Psoas muscle (tissue), 8 donors: ENCODE results near the gene JADE3. TPM values are rescaled to one million over a fixed set of nuclear protein-coding genes. Genes with fewer than 3 reads are reported as not detected.
"Not testable (repeated sequence)": the region's sequence is repeated elsewhere in the genome, so short reads cannot be mapped to it uniquely, and the experiment has no call there.

Source experiments
- ATAC-seq, 4 donors: fragments of 200-7000 bp; cut with Tn5 transposase; one replicate each; pipeline ENCODE4 v1.9.1; 2020; ENCODE audit warnings: moderate library complexity in 3 of 4, mild to moderate bottlenecking in 2 of 4
- DNase-seq, 2 donors: peaks; one replicate each; pipeline ENCODE4 v3.0.0-alpha.2; 2020
- H3K27ac ChIP-seq: fragments of 200-600 bp; one replicate; pipeline ENCODE4 v1.8.0; 2022
- H3K27me3 ChIP-seq, 3 donors: fragments of 200-600 bp in 1 of 3; one replicate each; pipeline versions ENCODE4 v1.6.1 to v1.8.0; 2013 to 2022; ENCODE audit warnings: low read length in 2 of 3, mild to moderate bottlenecking in 2 of 3, moderate library complexity in 1 of 3; ENCODE audit not compliant: insufficient read depth in 3 of 3
- H3K36me3 ChIP-seq, 2 donors: fragments of 200-600 bp in 1 of 2; one replicate each; pipeline versions ENCODE4 v1.6.1 to v1.8.0; 2013 to 2022; ENCODE audit warnings: low read depth in 1 of 2, mild to moderate bottlenecking in 1 of 2, moderate library complexity in 1 of 2; ENCODE audit not compliant: insufficient read depth in 1 of 2
- H3K4me1 ChIP-seq: fragments of 200-600 bp; one replicate; pipeline ENCODE4 v1.8.0; 2022
- H3K4me3 ChIP-seq: fragments of 200-600 bp; one replicate; pipeline ENCODE4 v1.8.0; 2022; ENCODE audit warnings: mild to moderate bottlenecking
- H3K9me3 ChIP-seq: fragments of 200-600 bp; one replicate; pipeline ENCODE4 v1.8.0; 2022
- CTCF ChIP-seq: fragments of 200-600 bp; IDR thresholded peaks from one replicate; pipeline ENCODE4 v1.8.0; 2022; ENCODE audit warnings: antibody characterized with exemption
- WGBS, 3 donors: extraction: QIAGEN DNeasy Blood & Tissue Kit; methylation state at CpG; one replicate each; pipeline versions ENCODE4 v1.1.6 to v1.1.7; 2013; 5-methylcytosine and 5-hydroxymethylcytosine counted together
- intact Hi-C, 2 donors: fragments of 100-400 bp; cut with DNase I; formaldehyde crosslinking; loops; one replicate each; pipeline versions ENCODE4 v1.11.0 to v1.14.2; 2022
- polyA plus RNA-seq, 3 donors: library from polyadenylated mRNA; stranded (reverse); fragments of 200-250 nt; gene quantifications; one replicate each; pipeline ENCODE4 v1.2.3, GENCODE V29; 2013
- total RNA-seq, 4 donors: library from RNA; stranded (reverse); fragmentation: NEBNext Ultra II Directional in 2 of 4; extraction: Animal tissue kit (Norgen Biotek cat#: 25700) in 2 of 4; gene quantifications; one replicate each; pipeline versions ENCODE4 v1.2.1 to v1.2.4, GENCODE V29; 2021 to 2023
- donor health status: healthy with polysubstance abuse.
- donor health status: DM: no; HTN: no; CAD: no; lungs with moderate emphysema.
- donor health status: Bipolar disorder and iron deficiency.
- donor health status: healthy.
- donor health status: DM: yes; HTN: yes; CAD: no.
- donor health status: DM: no; HTN: no; CAD: no.
- donor health status: DM: no; HTN: no; CAD: no.
- donor health status: DM: yes; HTN: yes; CAD: no.

JADE3 gene
- total and polyA plus RNA-seq, 7 donors, result 1.2 to 2.8 (median 1.8) TPM

DNA sequence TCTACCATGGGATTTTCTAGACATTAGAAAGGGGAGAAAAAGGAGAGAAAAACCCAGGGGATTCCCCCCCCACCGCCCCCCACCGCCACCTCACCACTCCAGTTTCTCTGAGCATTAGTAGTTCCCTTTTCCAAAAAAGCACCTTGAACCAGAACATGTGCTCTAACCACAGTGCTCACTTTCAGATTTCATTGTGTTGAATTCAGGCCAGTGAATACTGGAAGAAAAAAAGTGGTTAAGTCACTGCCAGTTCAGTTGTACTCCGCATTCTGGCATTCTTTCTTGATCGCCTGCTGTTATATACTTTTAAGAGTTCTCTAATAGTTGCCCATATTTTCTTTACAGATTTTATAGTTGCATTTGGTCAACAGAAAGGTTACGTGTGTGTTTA lies 40.9 kb downstream of the JADE3 start:
- no peak for DNase-seq
- no peaks in the 10 kb centered on the region for H3K4me1 ChIP-seq
- TF ChIP-seq CTCF, result no peak
- 61 to 72% (median 70%) methylated on average over 5 of the region's 5 CpGs for WGBS, 3 donors
- H3K27me3 ChIP-seq, result no peaks in the 10 kb centered on the region
- H3K9me3 ChIP-seq, result peaks cover 6% of the 10 kb centered on the region
- no peak overlapping the region for H3K27ac ChIP-seq
- H3K4me3 ChIP-seq, result no peak overlapping the region
- intact Hi-C loops, result loop anchor here in 1 of 2 donors (10.0 kb wide), 1 partner anchor 88 kb away; no protein-coding TSS in a partner anchor
- ATAC-seq, result no peak
- no peaks in the 10 kb centered on the region for H3K36me3 ChIP-seq

DNA sequence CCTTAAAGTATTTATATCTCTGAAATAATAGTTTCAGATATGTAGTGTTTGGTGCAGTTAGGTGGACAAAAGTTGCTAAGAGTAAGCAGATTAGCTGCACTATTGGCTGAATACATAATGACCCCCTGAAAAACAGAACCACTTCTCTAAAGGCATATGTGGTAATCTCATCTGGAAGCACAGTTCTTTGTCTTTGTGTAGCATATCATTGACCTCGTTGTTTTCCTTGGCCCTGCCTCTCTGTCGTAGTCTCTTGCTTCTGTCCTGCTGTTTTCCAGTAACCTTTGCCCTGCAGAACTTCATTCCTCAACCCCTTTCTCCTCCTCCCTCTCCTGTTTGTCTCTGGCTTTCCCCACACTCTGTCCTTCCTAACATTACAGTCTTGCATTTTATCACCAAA lies 41.4 kb downstream of the JADE3 start:
- ATAC-seq, result no peak
- no peaks in the 10 kb centered on the region for H3K36me3 ChIP-seq
- no peak for TF ChIP-seq CTCF
- H3K4me1 ChIP-seq, result no peaks in the 10 kb centered on the region
- DNase-seq, result no peak
- peaks cover 6% of the 10 kb centered on the region for H3K9me3 ChIP-seq
- no peak overlapping the region for H3K4me3 ChIP-seq
- intact Hi-C loops, result loop anchor here in 1 of 2 donors (10.0 kb wide), 1 partner anchor 89 kb away; no protein-coding TSS in a partner anchor
- no peak overlapping the region for H3K27ac ChIP-seq
- WGBS, 3 donors, result 6 to 17% (median 17%) methylated on average over 1 to 2 of the region's 2 CpGs
- peaks cover 0 to 4% (median 0%) of the 10 kb centered on the region in 3 donors for H3K27me3 ChIP-seq

GRCh38 chrX:46954716-46955115 lies 42.5 kb downstream of the JADE3 start:
- no peak overlapping the region for H3K27ac ChIP-seq
- H3K4me3 ChIP-seq, result no peak overlapping the region
- H3K4me1 ChIP-seq, result no peaks in the 10 kb centered on the region
- DNase-seq (no peak), ATAC-seq (no peak)
- H3K27me3 ChIP-seq, result peaks cover 0 to 5% (median 0%) of the 10 kb centered on the region in 3 donors
- H3K36me3 ChIP-seq, result no peaks in the 10 kb centered on the region
- peaks cover 6% of the 10 kb centered on the region for H3K9me3 ChIP-seq
- 70 to 100% (median 100%) methylated on average over 1 to 2 of the region's 2 CpGs for WGBS, 3 donors
- TF ChIP-seq CTCF, result no peak
- intact Hi-C loops, result loop anchor here in 1 of 2 donors (10.0 kb wide), 1 partner anchor 90 kb away; no protein-coding TSS in a partner anchor

GRCh38 chrX:46956589-46956988 lies 44.4 kb downstream of the JADE3 start:
- ATAC-seq, H3K27ac ChIP-seq, H3K27me3 ChIP-seq, H3K9me3 ChIP-seq, H3K4me1 ChIP-seq, H3K4me3 ChIP-seq, DNase-seq, H3K36me3 ChIP-seq: not testable (repeated sequence)
- 86 to 100% (median 99%) methylated on average over 4 of the region's 4 CpGs for WGBS, 3 donors
- intact Hi-C loops, result loop anchor here in 1 of 2 donors (10.0 kb wide), 1 partner anchor 92 kb away; no protein-coding TSS in a partner anchor

DNA sequence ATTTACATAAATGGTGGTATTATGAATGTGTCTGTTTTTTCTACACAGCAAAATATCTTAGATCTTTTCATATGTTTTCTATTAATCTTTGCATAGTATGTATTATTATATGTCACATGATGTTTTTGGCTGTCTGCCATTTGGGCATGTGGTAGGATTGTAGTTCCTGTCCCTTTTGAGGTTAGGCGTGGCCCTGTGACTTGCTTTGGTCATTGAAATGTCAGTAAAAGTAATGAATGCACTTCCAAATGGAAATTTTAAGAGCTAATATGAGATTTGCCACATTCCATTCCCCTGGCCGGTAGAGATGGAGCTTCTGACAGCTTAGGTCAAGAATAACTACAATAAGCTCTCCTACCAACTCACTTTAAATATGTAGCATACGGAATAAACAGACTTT lies 45.1 kb downstream of the JADE3 start:
- no peak for TF ChIP-seq CTCF
- 59 to 80% (median 69%) methylated on average over 3 of the region's 3 CpGs for WGBS, 3 donors
- Histone ChIP-seq H3K27ac (no peak overlapping the region), H3K9me3 (no peaks in the 10 kb centered on the region), H3K27me3 (peaks cover 0 to 8% (median 0%) of the 10 kb centered on the region in 3 donors), H3K4me1 (no peaks in the 10 kb centered on the region), H3K4me3 (no peak overlapping the region), H3K36me3 (no peaks in the 10 kb centered on the region)
- no peak for DNase-seq
- intact Hi-C loops, result loop anchor here in 1 of 2 donors (10.0 kb wide), 1 partner anchor 92 kb away; no protein-coding TSS in a partner anchor
- ATAC-seq, result no peak
